PFSK-1 (cell line): ENCODE results near the gene ULK3.

Experiments used
- POLR2AphosphoS5 ChIP-seq: IDR thresholded peaks from 2 replicates; pipeline ENCODE4 v1.6.1; 2012; ENCODE audit warnings: low read depth, mild to moderate bottlenecking, control low read depth, low read length, moderate library complexity
- SIN3A ChIP-seq: IDR thresholded peaks from 2 replicates; pipeline ENCODE4 v1.6.1; 2012; ENCODE audit warnings: mild to moderate bottlenecking, low read length, moderate library complexity, borderline replicate concordance; ENCODE audit not compliant: insufficient read depth
- TAF1 ChIP-seq: IDR thresholded peaks from 2 replicates; pipeline ENCODE4 v1.6.1; 2012; ENCODE audit warnings: low read length, control low read depth, borderline replicate concordance; ENCODE audit not compliant: insufficient read depth
- TF ChIP-seq, protein P1 (sequence below), 2 experiments: IDR thresholded peaks; 2 replicates each; pipeline versions ENCODE4 v1.6.1 to v1.8.0; 2011 to 2012; ENCODE audit warnings: low read depth in 2 of 2, low read length in 2 of 2, control low read depth in 1 of 2, inconsistent platforms in 1 of 2, mild to moderate bottlenecking in 1 of 2, moderate library complexity in 1 of 2; ENCODE audit not compliant: insufficient read depth in 1 of 2

DNA sequence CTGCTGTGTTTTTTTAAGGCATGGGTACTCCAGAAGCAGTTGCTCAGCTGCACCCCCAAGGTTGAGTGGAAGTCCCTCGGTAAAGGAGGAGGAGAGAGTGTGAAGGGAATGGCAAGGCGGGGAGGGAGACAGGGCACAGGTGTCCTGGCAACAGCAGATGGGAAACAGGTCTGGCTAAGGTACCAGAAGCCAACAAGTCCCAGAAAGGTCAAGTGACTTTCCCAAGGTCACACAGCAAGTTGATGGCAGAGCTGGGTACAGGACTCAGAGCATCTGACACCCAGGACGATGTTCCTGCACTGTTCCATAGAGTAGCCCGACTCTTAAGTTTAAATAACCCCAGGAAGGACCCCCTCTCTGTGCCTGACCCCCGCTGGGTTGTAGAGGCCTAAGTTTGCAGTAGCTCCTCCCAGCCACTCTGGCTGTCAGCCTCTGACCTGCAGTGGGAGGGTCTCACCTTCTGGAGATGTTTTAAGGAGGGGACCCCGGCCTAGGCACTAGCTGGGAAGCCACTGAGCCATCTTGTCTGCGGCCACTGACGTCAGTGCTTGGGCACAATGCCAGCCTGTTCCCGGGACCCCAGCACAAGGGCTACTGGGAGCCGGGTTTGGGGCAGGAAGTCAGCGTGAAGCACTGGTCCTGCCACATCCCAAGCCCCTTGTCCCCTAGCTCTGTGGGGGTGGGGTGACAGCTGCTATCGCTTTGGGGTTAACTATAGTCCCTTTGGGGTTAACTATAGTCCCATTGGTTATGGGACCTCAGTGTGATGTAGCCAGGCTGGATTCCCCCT is 50.5 kb downstream of the ULK3 start:
- TF ChIP-seq POLR2AphosphoS5 (no peak), TAF1 (no peak), SIN3A (no peak)
- TF ChIP-seq, protein P1, sequence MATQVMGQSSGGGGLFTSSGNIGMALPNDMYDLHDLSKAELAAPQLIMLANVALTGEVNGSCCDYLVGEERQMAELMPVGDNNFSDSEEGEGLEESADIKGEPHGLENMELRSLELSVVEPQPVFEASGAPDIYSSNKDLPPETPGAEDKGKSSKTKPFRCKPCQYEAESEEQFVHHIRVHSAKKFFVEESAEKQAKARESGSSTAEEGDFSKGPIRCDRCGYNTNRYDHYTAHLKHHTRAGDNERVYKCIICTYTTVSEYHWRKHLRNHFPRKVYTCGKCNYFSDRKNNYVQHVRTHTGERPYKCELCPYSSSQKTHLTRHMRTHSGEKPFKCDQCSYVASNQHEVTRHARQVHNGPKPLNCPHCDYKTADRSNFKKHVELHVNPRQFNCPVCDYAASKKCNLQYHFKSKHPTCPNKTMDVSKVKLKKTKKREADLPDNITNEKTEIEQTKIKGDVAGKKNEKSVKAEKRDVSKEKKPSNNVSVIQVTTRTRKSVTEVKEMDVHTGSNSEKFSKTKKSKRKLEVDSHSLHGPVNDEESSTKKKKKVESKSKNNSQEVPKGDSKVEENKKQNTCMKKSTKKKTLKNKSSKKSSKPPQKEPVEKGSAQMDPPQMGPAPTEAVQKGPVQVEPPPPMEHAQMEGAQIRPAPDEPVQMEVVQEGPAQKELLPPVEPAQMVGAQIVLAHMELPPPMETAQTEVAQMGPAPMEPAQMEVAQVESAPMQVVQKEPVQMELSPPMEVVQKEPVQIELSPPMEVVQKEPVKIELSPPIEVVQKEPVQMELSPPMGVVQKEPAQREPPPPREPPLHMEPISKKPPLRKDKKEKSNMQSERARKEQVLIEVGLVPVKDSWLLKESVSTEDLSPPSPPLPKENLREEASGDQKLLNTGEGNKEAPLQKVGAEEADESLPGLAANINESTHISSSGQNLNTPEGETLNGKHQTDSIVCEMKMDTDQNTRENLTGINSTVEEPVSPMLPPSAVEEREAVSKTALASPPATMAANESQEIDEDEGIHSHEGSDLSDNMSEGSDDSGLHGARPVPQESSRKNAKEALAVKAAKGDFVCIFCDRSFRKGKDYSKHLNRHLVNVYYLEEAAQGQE (IDR thresholded peaks at IDR 0.05; ENCODE audit: insufficient read depth in 1 of 2, low read depth in 2 of 2, low read length in 2 of 2): no peak
